ENCODE data around the gene OR10P1.
"Not testable (repeated sequence)": the region's sequence is repeated elsewhere in the genome, so short reads cannot be mapped to it uniquely, and the experiment has no call there.

OR10P1 gene

GRCh38 chr12:55636853-55637252 lies at the start of gene OR10P1:
OR10P1 (plus strand) TSS chr12:55636892; CDS start chr12:55636892, 0 bp downstream.
- no peak for DNase-seq

GRCh38 chr12:55590152-55590551 lies 46.5 kb upstream of the OR10P1 start:
- not testable (repeated sequence) for DNase-seq

GRCh38 chr12:55607821-55608594 lies 28.7 kb upstream of the OR10P1 start:
- no peak for DNase-seq

GRCh38 chr12:55610598-55610997 lies 26.1 kb upstream of the OR10P1 start:
- DNase-seq: no peak

- no peak for DNase-seq
These were observed 24.0 kb upstream of the OR10P1 start for GRCh38 chr12:55612646-55613045.

GRCh38 chr12:55614764-55615163 lies 21.9 kb upstream of the OR10P1 start:
- no peak for DNase-seq

GRCh38 chr12:55619354-55620138 lies 17.1 kb upstream of the OR10P1 start:
- DNase-seq: peak; percentile 72

- no peak for DNase-seq
These were observed 12.6 kb upstream of the OR10P1 start for GRCh38 chr12:55624056-55624455.

GRCh38 chr12:55626154-55626553 lies 10.5 kb upstream of the OR10P1 start:
- DNase-seq: no peak

- no peak for DNase-seq
These were observed 7.4 kb upstream of the OR10P1 start for GRCh38 chr12:55629058-55629841.

- DNase-seq: no peak
These were observed 5.6 kb upstream of the OR10P1 start for GRCh38 chr12:55631056-55631455.

- no peak for DNase-seq
These were observed 5.0 kb upstream of the OR10P1 start for GRCh38 chr12:55631733-55632132.

GRCh38 chr12:55633151-55633550 lies 3.5 kb upstream of the OR10P1 start:
- DNase-seq: no peak

- DNase-seq: no peak
These were observed 506 bp upstream of the OR10P1 start for GRCh38 chr12:55636116-55636655.

- DNase-seq: peak; percentile 10
These were observed 775 bp downstream of the OR10P1 start for GRCh38 chr12:55637467-55637866.

GRCh38 chr12:55641595-55641994 lies 4.9 kb downstream of the OR10P1 start:
- no peak for DNase-seq

GRCh38 chr12:55642267-55642666 lies 5.6 kb downstream of the OR10P1 start:
- no peak for DNase-seq

- DNase-seq: no peak
These were observed 6.0 kb downstream of the OR10P1 start for GRCh38 chr12:55642669-55643068.

GRCh38 chr12:55644591-55644990 lies 7.9 kb downstream of the OR10P1 start:
- no peak for DNase-seq

- DNase-seq: no peak
These were observed 10.3 kb downstream of the OR10P1 start for GRCh38 chr12:55647027-55647426.

GRCh38 chr12:55650620-55651298 lies 14.1 kb downstream of the OR10P1 start:
- DNase-seq: not testable (repeated sequence)

GRCh38 chr12:55651299-55651683 lies 14.6 kb downstream of the OR10P1 start:
- DNase-seq: no peak

- no peak for DNase-seq
These were observed 15.7 kb downstream of the OR10P1 start for GRCh38 chr12:55652352-55652751.

All from NCI-H146 (cell line).